Measurements from ENCODE around the gene ATP9B. TPM values are rescaled to one million over a fixed set of nuclear protein-coding genes. Genes with fewer than 3 reads are reported as not detected.

The ATP9B gene
- total and polyA plus RNA-seq, 7 donors = 6.5 to 66.5 (median 28.1) TPM

- no peaks in the 10 kb centered on the region for H3K36me3 ChIP-seq
- H3K27ac ChIP-seq = no peak overlapping the region
- H3K4me1 ChIP-seq = peaks cover 0 to 3% (median 0%) of the 10 kb centered on the region in 4 donors
- H3K4me3 ChIP-seq = no peak overlapping the region
- intact Hi-C loops (cut with DNase I) = no loop called here
- no peaks in the 10 kb centered on the region for H3K9me3 ChIP-seq
- no peak for DNase-seq
- no peaks in the 10 kb centered on the region for H3K27me3 ChIP-seq
- whole genome bisulfite sequencing, 2 donors = 86 to 92% methylated on average over 2 of the region's 2 CpGs
- no peak for TF ChIP-seq POLR2A (IDR thresholded peaks at IDR 0.05)
- no peak for TF ChIP-seq POLR2AphosphoS5 (IDR thresholded peaks at IDR 0.05)
- no peak for TF ChIP-seq EP300 (IDR thresholded peaks at IDR 0.05)
- no peak for TF ChIP-seq CTCF (IDR thresholded peaks at IDR 0.05)
Measured at GRCh38 chr18:79100944-79101343, 31.8 kb downstream of the ATP9B start.

GRCh38 chr18:79102886-79103285 is 33.7 kb downstream of the ATP9B start:
- Histone ChIP-seq H3K4me3 (no peak overlapping the region), H3K4me1 (peaks cover 0 to 8% (median 5%) of the 10 kb centered on the region in 4 donors), H3K9me3 (no peaks in the 10 kb centered on the region), H3K27ac (no peak overlapping the region), H3K36me3 (no peaks in the 10 kb centered on the region), H3K27me3 (no peaks in the 10 kb centered on the region)
- DNase-seq = no peak
- no peak for TF ChIP-seq CTCF (IDR thresholded peaks at IDR 0.05)
- no peak for TF ChIP-seq POLR2A (IDR thresholded peaks at IDR 0.05)
- TF ChIP-seq EP300 (IDR thresholded peaks at IDR 0.05) = no peak
- no peak for TF ChIP-seq POLR2AphosphoS5 (IDR thresholded peaks at IDR 0.05)
- 97 to 99% methylated on average over 5 of the region's 5 CpGs for WGBS, 2 donors
- intact Hi-C loops (cut with DNase I) = no loop called here

- Histone ChIP-seq H3K9me3 (no peaks in the 10 kb centered on the region), H3K27ac (no peak overlapping the region), H3K27me3 (no peaks in the 10 kb centered on the region), H3K4me1 (peaks cover 0 to 15% (median 11%) of the 10 kb centered on the region in 4 donors), H3K4me3 (no peak overlapping the region), H3K36me3 (no peaks in the 10 kb centered on the region)
- TF ChIP-seq POLR2A (IDR thresholded peaks at IDR 0.05) = no peak
- no peak for TF ChIP-seq EP300 (IDR thresholded peaks at IDR 0.05)
- no peak for TF ChIP-seq CTCF (IDR thresholded peaks at IDR 0.05)
- no peak for TF ChIP-seq POLR2AphosphoS5 (IDR thresholded peaks at IDR 0.05)
- no peak for DNase-seq
- 92% methylated on average over 2 of the region's 2 CpGs for WGBS, 2 donors
- intact Hi-C loops (cut with DNase I) = no loop called here
Measured at GRCh38 chr18:79104137-79104536, 34.9 kb downstream of the ATP9B start.

- TF ChIP-seq POLR2A (IDR thresholded peaks at IDR 0.05) (no peak), POLR2AphosphoS5 (IDR thresholded peaks at IDR 0.05) (no peak), CTCF (IDR thresholded peaks at IDR 0.05) (no peak)
- Histone ChIP-seq H3K27me3 (no peaks in the 10 kb centered on the region), H3K9me3 (no peaks in the 10 kb centered on the region), H3K4me1 (peaks cover 0 to 15% (median 11%) of the 10 kb centered on the region in 4 donors), H3K27ac (no peak overlapping the region), H3K36me3 (no peaks in the 10 kb centered on the region), H3K4me3 (no peak overlapping the region)
- DNase-seq = no peak
- intact Hi-C loops (cut with DNase I) = no loop called here
- WGBS, 2 donors = 88 to 93% methylated on average over 6 of the region's 6 CpGs
Measured at GRCh38 chr18:79105455-79105854, 36.3 kb downstream of the ATP9B start.

GRCh38 chr18:79106084-79106483 is 36.9 kb downstream of the ATP9B start:
- H3K27me3 ChIP-seq = no peaks in the 10 kb centered on the region
- no peak overlapping the region for H3K4me3 ChIP-seq
- no peaks in the 10 kb centered on the region for H3K36me3 ChIP-seq
- H3K9me3 ChIP-seq = no peaks in the 10 kb centered on the region
- H3K4me1 ChIP-seq = peaks cover 0 to 15% (median 11%) of the 10 kb centered on the region in 4 donors
- TF ChIP-seq CTCF (IDR thresholded peaks at IDR 0.05) = no peak
- TF ChIP-seq POLR2AphosphoS5 (IDR thresholded peaks at IDR 0.05) = no peak
- TF ChIP-seq POLR2A (IDR thresholded peaks at IDR 0.05) = no peak
- no peak for TF ChIP-seq EP300 (IDR thresholded peaks at IDR 0.05)
- WGBS, 2 donors = 91 to 92% methylated on average over 5 of the region's 5 CpGs
- DNase-seq = no peak
- intact Hi-C loops (cut with DNase I) = no loop called here
- no peak overlapping the region for H3K27ac ChIP-seq

All from sigmoid colon (tissue), 7 donors.